ENCODE data around the gene EIPR1.

- TF ChIP-seq CTCF (conservative IDR thresholded peaks at IDR 0.05) (no peak), EZH2 (IDR thresholded peaks at IDR 0.05; ENCODE audit: low read depth) (no peak)
These were observed 229.7 kb downstream of the EIPR1 start for GRCh38 chr2:3147651-3148530.
